Activated effector memory CD4-positive, alpha-beta T cell treated with anti-CD3 and anti-CD28 coated beads, Interleukin-2, amount 50 U/mL, for 16 hours (primary cell): ENCODE measurements around the gene ALDOA.
"Not testable (repeated sequence)": the region's sequence is repeated elsewhere in the genome, so short reads cannot be mapped to it uniquely, and the experiment has no call there.

Experiments used
- DNase-seq: peaks from one replicate; pipeline ENCODE4 v3.0.0-alpha.2; 2020

The ALDOA gene

GRCh38 chr16:30092373-30093010, 26.9 kb downstream of the ALDOA start:
- peak; percentile 87 for DNase-seq

- no peak for DNase-seq
Measured at GRCh38 chr16:30094541-30095165, 29.1 kb downstream of the ALDOA start.

DNA sequence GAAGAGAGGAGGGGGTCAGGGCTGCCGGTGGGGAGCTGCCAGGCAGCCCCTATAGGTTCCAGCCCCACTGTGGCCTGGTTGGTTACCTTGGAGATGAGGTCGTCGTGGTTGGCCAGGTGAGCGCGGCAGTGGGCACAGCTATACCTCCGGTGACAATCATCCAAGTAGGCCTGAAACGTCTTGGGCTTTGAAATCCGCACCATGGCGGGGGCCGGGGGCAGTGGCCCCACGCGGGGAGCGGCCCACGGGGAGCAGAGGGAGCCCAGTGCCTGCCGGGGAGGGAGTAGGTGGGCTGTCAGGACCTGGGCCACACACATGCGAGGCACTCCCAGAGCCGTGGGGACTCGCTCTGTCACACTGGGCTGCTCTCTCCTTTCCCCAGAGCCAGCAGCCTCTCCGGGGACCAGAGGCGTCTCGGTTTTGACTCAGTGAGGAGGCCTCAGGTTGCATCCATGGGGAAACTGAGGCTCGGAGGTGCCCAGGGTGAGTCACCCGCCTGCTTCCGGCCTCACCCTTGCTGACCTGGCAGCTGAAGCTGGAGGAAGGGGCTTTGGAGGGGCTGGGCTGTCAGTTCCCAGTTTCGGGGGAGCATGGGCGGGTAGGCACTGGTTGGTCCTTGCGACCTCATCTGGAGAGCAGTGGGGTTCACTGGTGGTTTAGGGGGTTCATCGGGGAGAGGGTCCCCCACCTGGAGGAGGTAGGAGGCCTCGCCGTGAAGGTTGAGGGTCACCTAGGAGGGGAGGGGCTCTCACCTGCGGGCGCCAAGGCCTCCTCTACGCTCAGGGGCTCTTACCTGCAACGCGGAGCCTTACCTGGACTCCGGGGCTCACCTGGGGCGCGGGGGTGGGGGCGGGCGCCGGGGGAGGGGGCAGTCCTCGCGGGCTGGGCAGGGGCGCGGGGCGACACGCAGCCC, 29.9 kb downstream of the ALDOA start:
- DNase-seq = peak; percentile 68

GRCh38 chr16:30096105-30096861, 30.7 kb downstream of the ALDOA start, which contains the start of gene YPEL3:
Gene YPEL3 (minus strand): TSS chr16:30096213. CDS start chr16:30095482, 731 bp downstream.
- DNase-seq = peak; percentile 96

DNA sequence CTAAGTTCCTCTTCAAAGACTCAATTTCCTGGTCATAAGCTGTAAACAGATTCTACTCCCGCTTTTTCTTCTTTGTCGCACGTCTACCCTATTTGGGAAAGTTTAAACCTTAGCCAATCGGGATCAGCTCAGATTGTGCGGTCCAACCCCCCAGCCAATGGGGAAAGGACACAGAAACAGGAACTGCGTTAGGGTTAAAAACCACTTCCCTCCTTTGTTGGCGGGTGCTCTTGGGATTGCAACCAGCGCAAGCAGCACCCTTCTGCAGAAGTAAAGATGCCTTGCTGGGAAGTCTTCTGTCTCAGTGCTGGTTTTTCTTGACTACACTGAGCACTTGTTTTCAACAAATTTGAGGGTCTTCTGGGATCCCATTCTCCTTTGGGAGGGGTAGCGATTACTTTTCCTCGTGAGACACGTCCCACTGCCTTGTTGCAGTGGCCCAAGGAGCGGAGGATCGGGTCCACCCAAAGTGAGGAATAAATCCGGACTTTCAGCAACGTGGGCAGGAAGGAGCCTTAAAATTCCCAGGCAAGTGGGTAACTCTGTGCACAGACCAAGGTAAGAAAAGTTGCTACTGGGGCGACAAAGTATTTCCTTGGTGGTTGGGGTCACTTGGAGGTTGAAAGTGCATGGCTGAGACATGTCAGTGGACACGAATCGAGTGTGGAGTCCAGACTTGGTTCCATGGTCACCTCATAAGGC, 31.5 kb downstream of the ALDOA start:
- DNase-seq = no peak

GRCh38 chr16:30104090-30104489, 38.5 kb downstream of the ALDOA start:
- no peak for DNase-seq

DNA sequence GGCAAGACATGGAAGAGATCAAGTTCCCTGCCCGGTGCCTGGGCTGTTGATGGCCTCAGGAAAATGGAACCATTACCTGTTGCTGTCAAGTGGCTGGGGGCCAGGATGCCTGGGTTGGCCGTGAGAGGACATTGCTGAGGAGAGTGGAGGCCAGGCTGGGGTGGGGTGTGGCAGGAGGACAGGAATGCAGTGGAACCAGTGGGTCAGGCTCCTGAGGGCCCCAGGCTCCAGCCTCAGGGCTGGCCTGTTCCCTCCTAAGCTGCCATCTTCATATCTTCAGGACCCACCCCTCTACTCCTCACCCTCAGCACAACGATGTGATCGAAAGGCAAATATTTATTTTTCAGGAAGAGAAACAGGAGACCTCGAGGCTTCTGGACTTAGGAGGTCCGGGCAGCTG, 38.9 kb downstream of the ALDOA start:
- no peak for DNase-seq

DNA sequence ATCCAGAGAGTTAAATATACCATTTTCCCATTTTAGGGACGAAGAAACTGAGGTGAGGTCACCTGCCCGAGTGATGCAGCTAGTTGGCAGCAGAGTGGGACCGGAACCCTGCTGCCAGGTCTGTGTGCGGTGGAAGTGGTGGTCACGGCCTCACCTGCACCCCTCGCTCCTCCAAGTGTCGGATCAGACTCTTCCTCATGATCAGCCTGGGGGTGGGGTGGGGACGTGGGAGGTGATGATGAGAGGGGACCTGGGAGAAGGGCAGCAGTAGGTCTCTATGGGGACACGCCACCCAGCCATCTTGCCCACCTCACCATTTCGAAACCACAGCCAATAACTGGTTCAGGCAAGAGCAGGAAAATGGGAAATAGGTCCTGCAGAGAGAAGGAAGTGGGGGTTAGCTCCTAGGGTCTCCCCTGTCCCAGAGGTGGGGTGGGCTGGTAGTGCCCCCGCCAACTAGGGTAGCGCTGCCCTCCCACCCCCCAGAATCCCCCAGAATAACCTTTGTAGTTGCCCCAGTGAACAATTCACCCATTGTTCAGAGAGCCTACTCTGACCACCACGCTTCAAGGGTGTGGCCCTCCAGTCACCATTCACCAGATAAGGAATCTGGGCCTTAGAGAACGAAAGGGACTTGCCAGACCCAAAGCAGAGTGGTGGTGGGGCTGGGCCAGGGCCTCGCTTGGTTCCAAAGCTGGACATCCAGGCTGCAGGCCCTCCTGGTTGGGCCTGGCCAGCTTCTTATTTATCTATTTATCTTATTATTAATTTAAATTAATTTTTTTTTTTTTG, 42.7 kb downstream of the ALDOA start:
- no peak for DNase-seq

- no peak for DNase-seq
Measured at GRCh38 chr16:30110661-30111060, 45.1 kb downstream of the ALDOA start.

DNA sequence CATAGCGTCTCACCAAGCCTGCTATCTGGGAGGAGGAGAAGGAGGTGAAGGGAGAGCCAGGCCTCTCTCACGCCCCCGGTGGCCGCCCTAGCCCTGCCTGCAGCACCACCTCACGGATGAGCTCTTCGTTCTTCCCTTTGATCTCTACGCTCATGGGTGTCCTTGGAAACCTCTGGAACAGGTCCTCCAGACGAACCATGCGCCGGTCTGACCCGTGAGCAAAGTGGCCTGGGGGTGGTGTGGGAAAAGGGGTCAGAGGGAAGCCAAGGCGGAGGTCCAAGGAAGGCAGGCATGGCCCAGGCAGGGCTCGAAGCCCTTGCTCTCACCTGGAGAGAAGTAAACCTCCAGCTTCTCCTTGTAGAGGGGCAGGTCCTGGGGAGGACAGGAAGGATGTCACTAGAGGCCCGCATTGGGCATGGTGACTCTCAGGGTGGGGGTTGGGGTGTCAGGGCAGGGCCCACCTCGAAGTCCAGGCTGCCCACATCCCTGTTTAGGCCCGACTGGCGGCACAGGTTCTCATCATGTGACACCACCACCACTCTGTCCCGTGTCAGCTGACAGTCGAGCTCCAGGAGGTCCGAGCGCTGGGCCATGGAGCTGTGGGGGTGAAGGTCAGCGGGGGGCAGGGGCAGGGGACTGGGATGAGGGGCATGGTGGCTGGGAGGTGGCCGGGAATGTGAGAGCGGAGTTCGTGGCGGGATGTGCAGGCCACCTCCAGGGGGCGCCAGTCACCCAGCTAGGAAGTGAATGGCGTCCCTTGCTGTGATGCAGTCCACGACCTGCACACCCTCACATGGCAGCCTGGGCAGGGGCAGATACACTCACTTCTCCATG, 46.9 kb downstream of the ALDOA start:
- DNase-seq = peak; percentile 84

GRCh38 chr16:30113031-30113710, 47.6 kb downstream of the ALDOA start, which contains the start of gene GDPD3:
Gene GDPD3 (minus strand): TSS chr16:30113537. CDS start chr16:30113478, 59 bp downstream.
- DNase-seq = no peak

GRCh38 chr16:30113711-30114333, 48.3 kb downstream of the ALDOA start:
- no peak for DNase-seq

DNA sequence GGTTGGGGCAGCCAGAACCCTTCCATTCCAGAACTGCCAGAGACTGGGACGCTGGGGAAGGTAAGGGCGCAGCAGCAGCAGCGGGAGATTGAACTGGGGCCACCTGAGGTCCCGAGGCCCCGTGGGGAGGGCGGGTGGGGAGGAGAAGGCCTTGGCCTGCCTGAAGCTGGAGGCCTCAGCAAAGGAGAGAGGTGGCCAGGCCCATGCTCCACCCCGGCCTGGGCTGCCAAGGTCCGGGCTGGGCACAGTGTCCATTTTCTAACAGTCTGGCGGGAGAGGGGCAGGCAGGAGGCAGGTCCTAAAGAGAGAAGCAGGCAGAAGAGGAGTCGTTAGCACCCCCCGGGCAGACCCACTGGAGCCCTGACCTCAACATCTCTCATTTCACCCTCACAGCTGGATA, 48.9 kb downstream of the ALDOA start:
- DNase-seq = no peak

GRCh38 chr16:30114833-30115232, 49.3 kb downstream of the ALDOA start:
- DNase-seq = not testable (repeated sequence)

DNA sequence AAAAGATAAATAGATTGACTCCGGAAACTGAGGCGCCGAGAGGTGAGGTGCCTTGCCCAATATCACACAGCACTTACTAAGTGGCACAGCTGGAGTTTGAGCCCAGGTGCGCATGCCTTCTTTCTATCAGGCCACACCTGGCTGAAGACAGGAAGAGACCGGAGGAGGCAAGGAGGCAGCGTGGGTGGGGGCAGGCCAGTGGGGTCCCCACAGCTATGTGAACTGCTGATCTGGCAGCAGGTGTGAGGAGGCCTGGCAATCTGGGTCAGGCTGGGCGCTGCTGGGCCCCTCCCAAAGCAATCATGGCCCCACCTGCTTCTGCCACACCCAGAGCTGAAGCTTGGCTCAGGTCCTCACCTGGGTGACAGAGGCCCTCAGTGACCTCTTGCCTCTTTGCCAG, 49.7 kb downstream of the ALDOA start:
- peak; percentile 69 for DNase-seq

- no peak for DNase-seq
Measured at GRCh38 chr16:30116291-30117207, 51.0 kb downstream of the ALDOA start.

GRCh38 chr16:30117768-30118167, 52.2 kb downstream of the ALDOA start:
- DNase-seq = no peak

DNA sequence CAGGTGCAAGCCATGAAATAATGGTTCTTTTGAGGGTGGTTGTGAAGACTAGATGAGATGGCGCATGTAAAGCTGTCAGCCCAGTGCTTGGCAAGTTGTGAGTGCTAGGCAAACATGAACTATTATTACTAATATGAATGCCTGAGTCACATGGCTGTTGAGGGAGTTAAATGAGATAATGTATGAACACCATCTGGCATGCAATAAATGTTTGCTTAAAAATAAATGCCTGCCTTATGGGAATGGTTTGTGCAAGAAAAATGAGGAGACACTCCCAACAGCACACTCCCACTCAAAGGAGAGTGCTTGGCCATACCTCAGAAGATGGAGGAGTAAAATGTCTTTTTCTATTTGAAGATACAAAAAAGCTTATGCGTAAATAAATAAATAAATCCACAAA, 53.9 kb downstream of the ALDOA start:
- no peak for DNase-seq
